COLO829 (cell line): ENCODE measurements around the gene CKMT1B.
"Not testable (repeated sequence)": the region's sequence is repeated elsewhere in the genome, so short reads cannot be mapped to it uniquely, and the experiment has no call there.

Experiments
- DNase-seq: peaks from one replicate; pipeline ENCODE4 v3.0.0; 2012; ENCODE audit warnings: low spot score

CKMT1B gene

GRCh38 chr15:43638464-43639204, 44.8 kb downstream of the CKMT1B start:
- DNase-seq: not testable (repeated sequence)
